Measurements from ENCODE around the gene RASSF8.

- TF ChIP-seq CTCF (IDR thresholded peaks at IDR 0.05), result no peak
- TF ChIP-seq POLR2A (IDR thresholded peaks at IDR 0.05), result no peak
- no peak for TF ChIP-seq EP300 (IDR thresholded peaks at IDR 0.05)
Measured at GRCh38 chr12:26042645-26043044, 84.2 kb downstream of the RASSF8 start.
